A549 (cell line): ENCODE data around the gene DUOX1.

Experiments
- BHLHE40 ChIP-seq: IDR thresholded peaks from 2 replicates; pipeline ENCODE4 v1.6.1; 2012; ENCODE audit warnings: low read depth, low read length, inconsistent platforms
- CTCF ChIP-seq: fragments of >200 bp; sonication (Bioruptor Twin); formaldehyde crosslinking; IDR thresholded peaks from 3 replicates; pipeline ENCODE4 v1.5.1; 2016
- EP300 ChIP-seq, 2 experiments: fragments of >200 bp; sonication (Bioruptor Twin); formaldehyde crosslinking; IDR thresholded peaks; 2 replicates in 1 of 2; 3 replicates in 1 of 2; pipeline ENCODE4 v1.6.1; 2016 to 2017
- HMGXB4 ChIP-seq: fragments of 250-450 bp; sonication (Bioruptor Pico); IDR thresholded peaks from 2 replicates; pipeline ENCODE4 v1.5.0; 2021; ENCODE audit warnings: mild to moderate bottlenecking, moderate library complexity, borderline replicate concordance
- MAFK ChIP-seq: fragments of 450-650 bp; IDR thresholded peaks from 2 replicates; pipeline ENCODE4 v1.6.1; 2014; ENCODE audit not compliant: partially characterized antibody
- MYC ChIP-seq: IDR thresholded peaks from 2 replicates; pipeline ENCODE4 v1.6.1; 2012; ENCODE audit warnings: mild to moderate bottlenecking, inconsistent platforms, low read length, improper control_type of control experiment, borderline replicate concordance
- POLR2A ChIP-seq: IDR thresholded peaks from 2 replicates; pipeline ENCODE4 v1.6.1; 2012; ENCODE audit warnings: mild to moderate bottlenecking, low read length
- RAD21 ChIP-seq, 2 experiments: fragments of >200 bp in 1 of 2; sonication (Bioruptor Twin) in 1 of 2; formaldehyde crosslinking in 1 of 2; IDR thresholded peaks in 1 of 2; conservative IDR thresholded peaks in 1 of 2; 2 replicates in 1 of 2; 3 replicates in 1 of 2; pipeline ENCODE4 v1.6.1; 2012 to 2018; ENCODE audit warnings: inconsistent platforms in 1 of 2
- RCOR1 ChIP-seq: fragments of 150-350 bp; IDR thresholded peaks from 2 replicates; pipeline ENCODE4 v1.6.1; 2014; ENCODE audit warnings: antibody characterized with exemption, low read length, low read depth
- TFCP2L1 ChIP-seq: fragments of 250-450 bp; sonication (Bioruptor Pico); IDR thresholded peaks from 2 replicates; pipeline ENCODE4 v1.5.0; 2021; ENCODE audit warnings: mild to moderate bottlenecking

- TF ChIP-seq CTCF (no peak), RCOR1 (no peak), BHLHE40 (no peak), TFCP2L1 (CRISPR knock-in tag) (no peak), POLR2A (no peak), EP300 (IDR thresholded peaks at IDR 0.05) (no peak), RAD21 (conservative IDR thresholded peaks at IDR 0.05 in 1 of 2, IDR thresholded peaks at IDR 0.05 in 1 of 2) (no peak), MYC (no peak), MAFK (no peak), HMGXB4 (no peak)
Observed at GRCh38 chr15:45095661-45096060, 34.1 kb upstream of the DUOX1 start.
